GM21390 (cell line): ENCODE measurements around the gene KCNT1.

Source experiments
- ATAC-seq: cut with Tn5 transposase; IDR thresholded peaks from one replicate; pipeline ENCODE4 v1.9.1; 2021; ENCODE audit not compliant: unreplicated experiment

The KCNT1 gene

GRCh38 chr9:135794057-135794335 lies 92.0 kb downstream of the KCNT1 start:
- no peak for ATAC-seq

- ATAC-seq: no peak
These were observed 92.4 kb downstream of the KCNT1 start for GRCh38 chr9:135794361-135794885.

GRCh38 chr9:135795391-135795790 lies 93.4 kb downstream of the KCNT1 start:
- ATAC-seq: no peak

GRCh38 chr9:135796784-135797485 lies 95.0 kb downstream of the KCNT1 start:
- ATAC-seq: no peak

GRCh38 chr9:135797507-135798262 lies 95.7 kb downstream of the KCNT1 start:
- no peak for ATAC-seq

GRCh38 chr9:135798263-135798585 lies 96.2 kb downstream of the KCNT1 start:
- no peak for ATAC-seq

GRCh38 chr9:135799261-135799660 lies 97.3 kb downstream of the KCNT1 start:
- ATAC-seq: no peak

GRCh38 chr9:135801070-135801469 lies 99.1 kb downstream of the KCNT1 start:
- ATAC-seq: no peak

- ATAC-seq: no peak
These were observed 101.0 kb downstream of the KCNT1 start for GRCh38 chr9:135802876-135803419.

- no peak for ATAC-seq
These were observed 101.5 kb downstream of the KCNT1 start for GRCh38 chr9:135803441-135803840.

- no peak for ATAC-seq
These were observed 102.8 kb downstream of the KCNT1 start for GRCh38 chr9:135804581-135805421.

- no peak for ATAC-seq
These were observed 103.5 kb downstream of the KCNT1 start for GRCh38 chr9:135805422-135806022.

- no peak for ATAC-seq
These were observed 107.2 kb downstream of the KCNT1 start for GRCh38 chr9:135809166-135809565.

- ATAC-seq: no peak
These were observed 109.0 kb downstream of the KCNT1 start for GRCh38 chr9:135810806-135811575.

- ATAC-seq: no peak
These were observed 109.8 kb downstream of the KCNT1 start for GRCh38 chr9:135811801-135812200.

GRCh38 chr9:135812961-135813360 lies 111.0 kb downstream of the KCNT1 start:
- no peak for ATAC-seq

- no peak for ATAC-seq
These were observed 111.8 kb downstream of the KCNT1 start for GRCh38 chr9:135813671-135814290.

GRCh38 chr9:135814421-135815095 lies 112.6 kb downstream of the KCNT1 start:
- ATAC-seq: no peak

GRCh38 chr9:135815413-135815812 lies 113.4 kb downstream of the KCNT1 start:
- no peak for ATAC-seq
